ENCODE data around the gene BOLA2B. TPM values are rescaled to one million over a fixed set of nuclear protein-coding genes. Genes with fewer than 3 reads are reported as not detected.
"Not testable (repeated sequence)": the region's sequence is repeated elsewhere in the genome, so short reads cannot be mapped to it uniquely, and the experiment has no call there.

Gene BOLA2B
- total RNA-seq, 1 experiment from 2014 or later = 39.0 TPM

DNA sequence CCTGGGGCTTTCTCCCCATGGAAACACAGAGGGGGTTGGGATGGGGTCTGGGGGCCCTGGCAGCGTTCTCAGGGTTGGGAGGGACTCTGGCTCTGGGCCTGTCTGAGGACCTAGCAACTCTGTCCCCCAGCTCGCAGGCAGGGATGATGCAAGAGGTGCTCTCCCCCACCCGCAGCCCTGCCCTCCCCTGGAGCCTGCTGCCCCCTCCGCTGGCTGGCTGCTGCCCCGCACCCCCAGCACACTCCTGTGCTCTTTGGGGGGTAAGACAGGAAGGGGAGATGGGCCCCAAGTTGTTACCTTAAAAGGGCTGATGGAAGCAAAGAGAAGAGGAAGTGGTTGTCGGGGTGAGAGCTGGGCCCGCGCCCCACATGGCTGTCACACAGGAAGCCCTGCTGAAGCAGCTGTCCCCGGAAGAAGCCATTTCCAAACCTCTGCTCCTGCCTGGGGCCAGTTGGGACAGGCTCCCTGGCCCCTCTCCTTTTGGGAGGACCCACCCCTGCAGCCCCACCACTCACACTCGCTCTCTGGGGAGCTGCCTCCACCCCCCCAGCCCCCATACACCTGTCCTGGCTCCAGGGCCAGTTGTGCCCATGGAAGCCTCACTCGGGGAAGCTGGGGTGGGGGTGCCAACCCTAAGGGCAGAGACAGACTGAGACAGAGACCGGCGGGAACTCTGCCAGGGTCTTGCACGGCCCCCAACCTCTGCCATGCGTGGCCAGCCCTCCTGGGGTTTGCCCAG, 7.6 kb downstream of the BOLA2B start:
- in situ Hi-C loops (cut with HindIII; ENCODE audit: low sequenced_read_pairs) = no loop called here
- no peak for DNase-seq (ENCODE audit: low spot score)

DNA sequence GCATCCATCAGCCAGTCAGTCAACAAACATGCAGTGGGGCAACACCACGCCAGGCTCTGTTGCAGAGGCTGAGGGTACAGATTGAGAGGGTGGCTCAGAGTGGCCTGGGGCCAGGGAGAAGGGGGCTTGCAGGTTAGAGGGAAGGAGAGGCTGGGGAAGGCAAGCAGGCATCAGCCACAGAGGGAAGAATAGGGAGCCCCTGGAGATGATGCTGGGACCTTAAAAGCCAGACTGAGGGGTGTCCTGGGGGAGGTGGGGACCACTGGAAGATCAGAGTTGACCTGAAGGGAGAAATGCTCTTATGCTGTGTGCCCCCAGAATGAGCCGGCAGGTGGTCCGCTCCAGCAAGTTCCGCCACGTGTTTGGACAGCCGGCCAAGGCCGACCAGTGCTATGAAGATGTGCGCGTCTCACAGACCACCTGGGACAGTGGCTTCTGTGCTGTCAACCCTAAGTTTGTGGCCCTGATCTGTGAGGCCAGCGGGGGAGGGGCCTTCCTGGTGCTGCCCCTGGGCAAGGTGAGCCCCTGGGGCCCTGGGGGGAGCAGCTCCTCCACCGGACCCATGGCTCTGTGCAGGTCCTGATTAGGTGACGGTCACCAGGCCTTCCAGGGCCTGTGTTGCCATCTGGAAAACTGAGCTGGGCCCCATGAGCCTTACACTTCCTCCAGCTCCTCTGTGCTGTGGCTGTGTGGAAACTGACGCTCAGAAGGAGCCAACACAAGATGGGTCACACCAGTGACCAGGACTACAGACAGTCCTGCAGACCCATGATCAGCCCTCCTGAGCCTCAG, 8.4 kb downstream of the BOLA2B start:
- in situ Hi-C loops (cut with HindIII; ENCODE audit: low sequenced_read_pairs) = no loop called here
- no peak for DNase-seq (ENCODE audit: low spot score)

DNA sequence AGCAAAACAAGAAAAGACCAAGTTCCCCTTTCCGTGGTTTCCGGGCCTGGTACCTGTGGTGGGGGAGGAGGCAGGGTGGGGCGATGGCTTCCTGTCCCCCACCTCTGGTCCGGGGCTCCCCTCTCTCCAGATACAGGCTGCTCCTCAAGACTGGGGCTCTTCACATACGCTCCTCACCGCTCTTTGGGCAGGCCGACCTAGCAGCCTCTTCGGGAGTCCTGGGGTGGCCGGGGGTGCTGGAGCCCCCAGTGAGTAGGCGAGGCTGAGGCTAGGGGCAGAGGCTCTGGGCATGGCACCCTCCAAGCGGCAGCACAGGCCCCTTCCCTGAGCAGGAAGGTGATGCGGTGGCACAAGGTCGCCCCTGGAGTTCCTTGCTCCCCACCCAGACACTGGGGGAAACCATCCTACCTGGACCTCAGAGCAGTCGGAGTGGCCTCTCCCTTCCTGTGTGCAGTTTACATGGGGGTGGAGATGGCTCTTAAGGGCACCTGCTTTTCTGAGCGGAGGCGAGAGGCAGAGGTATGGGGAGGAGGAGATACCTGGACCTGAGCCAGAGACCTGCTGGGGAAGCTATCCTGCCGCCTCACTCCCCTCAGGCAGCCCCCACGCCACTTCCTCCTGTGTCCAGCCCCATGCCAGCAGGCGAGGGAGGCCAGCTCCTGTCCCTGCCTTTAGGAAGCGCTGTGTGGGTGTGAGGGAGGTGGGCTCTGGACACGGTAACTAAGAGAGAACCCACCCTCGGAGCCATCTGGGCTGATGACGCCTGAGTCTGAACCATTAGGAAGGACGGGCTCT, 9.2 kb downstream of the BOLA2B start:
- in situ Hi-C loops (cut with HindIII; ENCODE audit: low sequenced_read_pairs) = no loop called here
- DNase-seq (ENCODE audit: low spot score) = peak; percentile 59

DNA sequence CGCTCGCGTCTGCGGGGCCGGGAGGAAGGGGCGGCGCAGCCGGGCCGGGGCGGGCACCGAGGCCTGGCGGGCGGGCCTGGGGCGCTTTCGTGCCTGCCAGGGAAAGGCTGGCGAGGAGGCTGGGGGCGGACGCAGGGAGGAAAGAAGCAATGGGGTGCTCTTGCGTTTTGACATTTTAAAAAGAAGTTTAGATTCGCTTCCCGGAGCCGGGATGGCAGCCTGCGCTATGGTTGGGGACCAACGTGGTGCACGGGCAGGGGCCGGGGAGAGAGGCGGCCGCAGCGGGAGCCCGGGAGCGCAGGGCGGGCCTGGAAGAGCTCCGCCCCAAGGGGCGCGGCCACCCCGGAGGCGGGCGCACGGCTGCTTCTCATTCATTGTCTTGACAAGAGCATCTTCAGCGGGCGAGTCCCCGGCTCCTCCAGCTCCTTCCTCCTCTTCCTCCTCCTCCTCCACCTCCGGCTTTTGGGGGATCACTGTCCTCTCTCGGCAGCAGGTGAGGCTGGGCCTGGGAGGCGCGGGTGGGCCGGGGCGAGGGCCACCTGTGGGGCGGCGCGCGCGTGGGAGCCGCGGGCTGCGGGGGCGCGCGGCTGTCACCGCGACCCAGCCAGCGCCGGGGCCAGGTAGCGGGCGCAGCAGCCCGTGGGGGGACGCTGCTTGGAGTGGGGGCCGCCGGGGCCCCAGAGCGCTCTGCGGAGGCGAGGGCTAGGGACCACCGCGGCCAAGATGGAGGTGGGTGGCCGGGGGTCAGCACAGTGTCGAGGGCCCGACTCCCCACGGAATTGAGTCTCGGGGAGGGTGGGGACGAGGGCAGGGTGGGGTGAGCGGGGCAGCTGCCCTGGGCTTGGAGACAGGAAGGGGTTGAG, 10.0 kb downstream of the BOLA2B start, which contains the start of gene CORO1A:
Gene CORO1A (plus strand): TSS at position 370 of the 863 bp plus-strand sequence. CDS start 1,608 bp downstream, outside the sequence.
- DNase-seq (ENCODE audit: low spot score) = peak; percentile 93
- in situ Hi-C loops (cut with HindIII; ENCODE audit: low sequenced_read_pairs) = no loop called here

DNA sequence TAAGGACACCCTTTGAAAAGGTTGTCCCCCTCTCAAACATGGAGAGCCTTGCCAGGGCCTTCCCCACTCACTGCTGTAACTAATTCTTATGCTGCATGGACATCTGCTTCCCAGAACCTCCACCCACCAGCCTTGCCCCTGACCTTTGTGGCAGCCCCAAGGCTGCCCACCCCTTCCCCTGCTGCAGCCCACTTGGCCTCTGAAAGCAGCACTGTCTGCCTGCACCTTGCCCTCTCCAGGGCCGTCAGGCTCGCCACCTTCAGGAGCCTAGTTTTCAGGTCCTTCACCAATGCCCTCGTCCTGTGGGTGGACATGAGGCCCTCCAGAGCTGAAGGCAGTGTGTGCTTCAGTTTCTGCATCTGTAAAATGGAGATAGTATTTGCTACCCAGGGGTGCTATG, 12.7 kb downstream of the BOLA2B start:
- in situ Hi-C loops (cut with HindIII; ENCODE audit: low sequenced_read_pairs) = no loop called here
- no peak for DNase-seq (ENCODE audit: low spot score)

DNA sequence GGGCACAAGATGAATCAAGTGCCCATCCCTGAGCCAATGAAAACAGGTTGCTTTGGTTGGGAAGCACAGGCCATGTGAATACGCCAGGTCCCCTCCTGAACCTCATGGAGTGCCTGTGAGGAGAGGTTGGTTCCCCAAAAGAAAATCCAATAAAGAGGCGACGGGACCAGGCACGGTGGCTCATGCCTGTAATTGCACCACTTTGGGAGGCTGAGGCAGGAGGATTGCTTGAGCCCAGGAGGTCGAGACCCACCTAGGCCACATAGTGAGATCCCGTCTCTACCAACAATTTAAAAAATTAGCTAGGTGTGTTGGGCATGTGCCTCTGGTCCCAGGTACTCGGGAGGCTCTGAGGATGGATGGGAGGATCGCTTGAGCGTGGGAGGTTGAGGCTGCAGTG, 13.5 kb downstream of the BOLA2B start:
- in situ Hi-C loops (cut with HindIII; ENCODE audit: low sequenced_read_pairs) = no loop called here
- no peak for DNase-seq (ENCODE audit: low spot score)

DNA sequence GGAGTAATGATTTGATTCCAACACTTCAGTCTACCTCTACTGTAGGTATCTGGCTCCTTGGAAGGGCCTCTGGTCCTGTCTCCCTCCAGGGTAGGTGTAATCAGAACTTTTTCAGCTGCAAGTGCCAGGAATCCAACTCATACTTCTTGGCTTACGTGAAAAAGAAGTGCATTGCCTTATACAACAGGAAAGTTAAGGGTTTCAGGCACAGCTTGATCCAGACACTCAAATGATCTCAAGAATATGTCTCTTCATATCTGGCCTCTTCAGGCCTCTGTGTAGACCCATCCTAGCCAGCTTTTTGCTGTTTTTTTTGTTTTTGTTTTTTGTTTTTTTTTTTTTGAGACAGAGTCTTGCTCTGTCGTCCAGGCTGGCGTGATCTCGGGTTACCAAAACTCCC, 14.3 kb downstream of the BOLA2B start:
- DNase-seq (ENCODE audit: low spot score) = no peak
- in situ Hi-C loops (cut with HindIII; ENCODE audit: low sequenced_read_pairs) = no loop called here

DNA sequence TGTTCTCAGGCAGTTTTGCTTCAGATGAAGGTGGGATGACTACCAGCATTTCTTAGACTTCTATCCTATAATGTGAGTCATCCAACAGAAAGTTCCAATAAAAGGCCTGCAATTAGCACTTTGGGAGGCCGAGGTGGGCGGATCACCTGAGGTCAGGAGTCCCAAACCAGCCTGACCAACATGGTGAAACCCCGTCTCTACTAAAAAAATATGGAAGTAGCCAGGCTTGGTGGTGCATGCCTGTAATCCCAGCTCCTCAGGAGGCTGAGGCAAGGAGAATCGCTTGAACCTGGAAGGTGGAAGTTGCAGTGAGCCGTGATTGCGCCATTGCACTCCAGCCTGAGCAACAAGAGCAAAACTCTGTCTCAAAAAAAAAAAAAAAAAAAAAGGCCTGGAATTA, 16.6 kb downstream of the BOLA2B start:
- in situ Hi-C loops (cut with HindIII; ENCODE audit: low sequenced_read_pairs); DNase-seq (ENCODE audit: low spot score): not testable (repeated sequence)

DNA sequence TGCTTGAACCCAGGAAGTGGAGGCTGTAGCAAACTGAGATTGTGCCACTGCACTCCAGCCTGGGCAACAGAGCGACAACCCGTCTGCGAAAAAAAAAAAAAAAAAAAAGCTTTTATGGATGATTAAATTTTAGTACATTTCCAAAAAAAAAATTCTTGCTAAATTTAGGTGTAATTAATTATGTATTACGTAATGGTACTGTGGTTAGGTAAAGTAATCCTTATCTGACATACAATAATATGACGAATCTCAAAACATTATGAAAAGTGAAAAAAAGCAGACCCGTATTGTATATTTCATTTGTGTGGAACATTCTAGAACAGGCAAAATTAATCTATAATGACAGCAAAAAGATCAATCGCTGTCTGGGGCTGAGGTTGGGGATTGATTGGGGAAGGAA, 20.4 kb downstream of the BOLA2B start:
- DNase-seq (ENCODE audit: low spot score) = no peak
- in situ Hi-C loops (cut with HindIII; ENCODE audit: low sequenced_read_pairs) = no loop called here

DNA sequence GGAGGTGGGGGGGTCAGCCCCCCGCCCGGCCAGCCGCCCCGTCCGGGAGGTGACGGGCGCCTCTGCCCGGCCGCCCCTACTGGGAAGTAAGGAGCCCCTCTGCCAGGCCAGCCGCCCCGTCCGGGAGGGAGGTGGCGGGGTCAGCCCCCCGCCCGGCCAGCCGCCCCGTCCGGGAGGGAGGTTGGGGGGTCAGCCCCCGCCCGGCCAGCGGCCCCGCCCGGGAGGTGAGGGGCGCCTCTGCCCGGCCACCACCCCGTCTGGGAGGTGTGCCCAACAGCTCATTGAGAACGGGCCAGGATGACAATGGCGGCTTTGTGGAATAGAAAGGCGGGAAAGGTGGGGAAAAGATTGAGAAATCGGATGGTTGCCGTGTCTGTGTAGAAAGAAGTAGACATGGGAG, 23.3 kb downstream of the BOLA2B start:
- in situ Hi-C loops (cut with HindIII; ENCODE audit: low sequenced_read_pairs) = not testable (repeated sequence)

DNA sequence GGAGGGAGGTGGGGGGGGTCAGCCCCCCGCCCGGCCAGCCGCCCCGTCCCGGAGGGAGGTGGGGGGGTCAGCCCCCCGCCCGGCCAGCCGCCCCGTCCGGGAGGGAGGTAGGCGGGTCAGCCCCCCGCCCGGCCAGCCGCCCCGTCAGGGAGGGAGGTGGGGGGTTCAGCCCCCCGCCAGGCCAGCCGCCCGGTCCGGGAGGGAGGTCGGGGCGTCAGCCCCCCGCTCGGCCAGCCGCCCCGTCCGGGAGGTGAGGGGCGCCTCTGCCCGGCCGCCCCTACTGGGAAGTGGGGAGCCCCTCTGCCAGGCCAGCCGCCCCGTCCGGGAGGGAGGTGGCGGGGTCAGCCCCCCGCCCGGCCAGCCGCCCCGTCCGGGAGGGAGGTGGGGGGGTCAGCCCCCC, 24.1 kb downstream of the BOLA2B start:
- in situ Hi-C loops (cut with HindIII; ENCODE audit: low sequenced_read_pairs); DNase-seq (ENCODE audit: low spot score): not testable (repeated sequence)

More for the DNA sequence above, 23.3 kb downstream of the BOLA2B start:
- DNase-seq (ENCODE audit: low spot score) = not testable (repeated sequence)

DNA sequence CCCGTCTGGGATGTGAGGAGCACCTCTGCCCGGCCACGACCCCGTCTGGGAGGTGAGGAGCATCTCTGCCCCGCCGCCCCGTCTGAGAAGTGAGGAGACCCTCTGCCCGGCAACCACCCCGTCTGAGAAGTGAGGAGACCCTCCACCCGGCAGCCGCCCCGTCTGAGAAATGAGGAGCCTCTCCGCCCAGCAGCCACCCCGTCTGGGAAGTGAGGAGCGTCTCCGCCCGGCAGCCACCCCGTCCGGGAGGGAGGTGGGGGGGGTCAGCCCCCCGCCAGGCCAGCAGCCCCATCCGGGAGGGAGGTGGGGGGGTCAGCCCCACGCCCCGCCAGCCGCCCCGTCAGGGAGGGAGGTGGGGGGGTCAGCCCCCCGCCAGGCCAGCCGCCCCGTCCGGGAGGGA, 24.7 kb downstream of the BOLA2B start:
- in situ Hi-C loops (cut with HindIII; ENCODE audit: low sequenced_read_pairs) = not testable (repeated sequence)

DNA sequence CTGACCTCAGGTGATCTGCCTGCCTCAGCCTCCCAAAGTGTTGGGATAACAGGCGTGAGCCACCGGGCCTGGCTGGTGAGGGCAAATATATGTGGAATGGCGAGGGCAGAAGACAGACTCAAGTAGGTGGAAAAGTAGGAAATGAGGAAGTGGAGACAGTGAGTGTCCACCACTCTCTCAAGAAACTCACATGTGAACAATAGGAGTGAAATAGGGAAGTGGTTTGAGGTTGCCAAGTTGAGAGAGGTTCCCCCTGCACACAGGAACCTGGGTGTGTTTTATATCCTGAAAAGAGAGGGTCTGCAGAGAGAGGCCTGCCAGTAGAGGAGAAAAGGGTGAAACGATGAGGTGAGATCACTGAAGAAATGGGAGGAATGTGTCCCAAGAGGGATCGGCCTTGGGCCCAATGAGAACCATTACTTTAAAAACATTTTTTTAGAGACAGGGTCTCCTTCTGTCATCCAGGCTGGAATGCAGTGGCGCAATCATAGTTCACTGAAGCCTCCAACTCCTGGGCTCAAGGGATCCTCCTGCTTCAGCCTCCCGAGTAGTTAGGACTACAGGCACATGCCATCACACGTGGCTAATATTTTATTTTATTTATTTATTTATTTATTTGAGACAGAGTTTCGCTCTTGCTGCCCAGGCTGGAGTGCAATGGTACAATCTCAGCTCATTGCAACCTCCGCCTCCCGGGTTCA, 27.1 kb downstream of the BOLA2B start:
- no peak for DNase-seq (ENCODE audit: low spot score)

More for the DNA sequence above, 24.7 kb downstream of the BOLA2B start:
- DNase-seq (ENCODE audit: low spot score) = not testable (repeated sequence)

DNA sequence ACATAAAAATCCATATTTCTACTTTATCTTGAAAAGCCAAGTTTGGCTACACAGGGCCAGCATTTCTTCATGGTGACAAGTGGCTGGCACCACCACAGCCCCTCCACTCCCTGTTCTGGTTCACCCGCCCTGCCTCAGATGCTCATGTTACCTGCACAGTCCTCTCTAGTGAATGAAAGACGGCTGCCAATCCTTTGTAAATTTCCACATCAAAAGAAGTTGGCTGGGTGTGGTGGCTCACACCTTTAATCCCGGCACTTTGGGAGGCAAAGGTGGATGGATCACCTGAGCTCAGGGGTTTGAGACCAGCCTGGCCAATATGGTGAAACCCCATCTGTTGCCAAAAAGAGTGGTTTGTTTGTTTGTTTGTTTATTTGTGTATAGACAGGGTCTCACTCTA, 29.9 kb downstream of the BOLA2B start:
- no peak for DNase-seq (ENCODE audit: low spot score)
- in situ Hi-C loops (cut with HindIII; ENCODE audit: low sequenced_read_pairs) = no loop called here

More for the DNA sequence above, 27.1 kb downstream of the BOLA2B start:
- in situ Hi-C loops (cut with HindIII; ENCODE audit: low sequenced_read_pairs) = no loop called here

DNA sequence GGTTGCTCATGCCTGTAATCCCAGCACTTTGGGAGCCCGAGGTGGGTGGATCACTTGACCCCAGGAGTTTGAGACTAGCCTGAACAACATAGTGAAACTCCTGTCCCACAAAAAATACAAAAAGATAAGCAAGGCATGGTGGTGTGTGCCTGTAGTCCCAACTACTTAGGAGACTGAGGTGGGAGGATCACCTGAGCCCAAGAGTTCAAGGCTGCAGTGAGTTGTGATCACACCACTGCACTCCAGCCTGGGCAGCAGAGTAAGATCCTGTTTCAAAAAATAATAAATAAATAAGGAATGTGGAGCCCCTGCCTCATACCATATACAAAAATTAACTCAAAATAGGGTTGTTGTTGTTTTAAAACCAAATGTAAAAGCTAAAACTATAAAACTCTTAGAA, 36.3 kb downstream of the BOLA2B start:
- in situ Hi-C loops (cut with HindIII; ENCODE audit: low sequenced_read_pairs) = no loop called here
- no peak for DNase-seq (ENCODE audit: low spot score)

DNA sequence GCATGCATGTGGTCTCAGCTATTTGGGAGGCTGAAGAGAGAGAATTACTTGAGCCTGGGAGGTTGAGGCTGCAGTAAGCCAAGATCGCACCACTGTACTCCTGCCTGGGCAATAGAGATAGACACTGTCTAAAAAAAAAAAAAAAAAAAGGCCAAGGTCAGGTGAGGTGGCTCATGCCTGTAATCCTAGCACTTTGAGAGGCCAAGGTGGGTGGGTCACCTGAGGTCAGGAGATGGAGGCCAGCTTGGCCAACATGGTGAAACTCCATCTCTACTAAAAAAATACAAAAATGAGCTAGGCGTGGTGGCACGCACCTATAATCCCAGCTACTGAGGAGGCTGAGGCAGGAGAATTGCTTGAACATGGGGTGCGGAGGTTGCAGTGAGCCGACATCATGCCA, 38.3 kb downstream of the BOLA2B start:
- DNase-seq (ENCODE audit: low spot score) = no peak
- in situ Hi-C loops (cut with HindIII; ENCODE audit: low sequenced_read_pairs) = no loop called here

DNA sequence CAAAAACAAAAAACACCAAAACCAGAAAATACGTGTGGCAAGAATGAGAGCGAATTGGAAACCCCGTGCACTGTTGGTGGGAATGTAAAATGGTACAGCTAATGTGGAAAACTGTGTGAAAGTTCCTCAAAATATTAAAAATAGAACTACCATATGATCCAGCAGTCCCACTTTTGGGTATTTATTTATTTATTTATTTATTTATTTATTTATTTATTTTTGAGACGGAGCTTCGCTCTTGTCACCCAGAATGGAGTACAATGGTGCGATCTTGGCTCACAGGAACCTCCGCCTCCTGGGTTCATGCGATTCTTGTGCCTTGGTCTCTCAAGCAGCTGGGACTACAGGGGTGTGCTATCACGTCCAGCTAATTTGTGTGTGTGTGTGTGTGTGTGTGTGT, 40.9 kb downstream of the BOLA2B start:
- in situ Hi-C loops (cut with HindIII; ENCODE audit: low sequenced_read_pairs) = no loop called here
- DNase-seq (ENCODE audit: low spot score) = no peak

DNA sequence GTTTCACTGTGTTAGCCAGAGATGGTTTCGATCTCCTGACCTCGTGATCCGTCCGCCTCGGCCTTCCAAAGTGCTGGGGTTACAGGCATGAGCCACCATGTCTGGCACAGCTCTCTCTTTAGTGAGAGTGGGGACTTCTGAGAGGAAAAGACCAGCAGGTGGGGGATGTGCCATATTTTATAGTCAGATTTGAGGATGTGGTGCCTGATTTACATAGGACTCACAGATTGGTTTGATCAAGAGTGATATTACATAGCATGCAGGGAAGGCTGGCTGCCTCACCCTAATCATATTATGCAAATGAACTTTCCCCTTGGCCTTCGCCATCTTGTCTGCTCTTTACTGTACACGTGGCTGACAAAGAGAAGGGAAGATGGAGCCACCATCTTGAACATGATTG, 42.4 kb downstream of the BOLA2B start:
- DNase-seq (ENCODE audit: low spot score) = no peak
- in situ Hi-C loops (cut with HindIII; ENCODE audit: low sequenced_read_pairs) = no loop called here

All from G401 (cell line).